Psoas muscle (tissue), 8 donors: ENCODE data around the gene LYL1. TPM values are rescaled to one million over a fixed set of nuclear protein-coding genes. Genes with fewer than 3 reads are reported as not detected.

ENCODE experiments used
- ATAC-seq, 4 donors: fragments of 200-7000 bp; cut with Tn5 transposase; one replicate each; pipeline ENCODE4 v1.9.1; 2020; ENCODE audit warnings: moderate library complexity in 3 of 4, mild to moderate bottlenecking in 2 of 4
- DNase-seq, 2 donors: peaks; one replicate each; pipeline ENCODE4 v3.0.0-alpha.2; 2020
- H3K27ac ChIP-seq: fragments of 200-600 bp; one replicate; pipeline ENCODE4 v1.8.0; 2022
- H3K27me3 ChIP-seq, 3 donors: fragments of 200-600 bp in 1 of 3; one replicate each; pipeline versions ENCODE4 v1.6.1 to v1.8.0; 2013 to 2022; ENCODE audit warnings: low read length in 2 of 3, mild to moderate bottlenecking in 2 of 3, moderate library complexity in 1 of 3; ENCODE audit not compliant: insufficient read depth in 3 of 3
- H3K36me3 ChIP-seq, 2 donors: fragments of 200-600 bp in 1 of 2; one replicate each; pipeline versions ENCODE4 v1.6.1 to v1.8.0; 2013 to 2022; ENCODE audit warnings: low read depth in 1 of 2, mild to moderate bottlenecking in 1 of 2, moderate library complexity in 1 of 2; ENCODE audit not compliant: insufficient read depth in 1 of 2
- H3K4me1 ChIP-seq: fragments of 200-600 bp; one replicate; pipeline ENCODE4 v1.8.0; 2022
- H3K4me3 ChIP-seq: fragments of 200-600 bp; one replicate; pipeline ENCODE4 v1.8.0; 2022; ENCODE audit warnings: mild to moderate bottlenecking
- H3K9me3 ChIP-seq: fragments of 200-600 bp; one replicate; pipeline ENCODE4 v1.8.0; 2022
- CTCF ChIP-seq: fragments of 200-600 bp; IDR thresholded peaks from one replicate; pipeline ENCODE4 v1.8.0; 2022; ENCODE audit warnings: antibody characterized with exemption
- WGBS, 3 donors: extraction: QIAGEN DNeasy Blood & Tissue Kit; methylation state at CpG; one replicate each; pipeline versions ENCODE4 v1.1.6 to v1.1.7; 2013; 5-methylcytosine and 5-hydroxymethylcytosine counted together
- intact Hi-C, 2 donors: fragments of 100-400 bp; cut with DNase I; formaldehyde crosslinking; loops; one replicate each; pipeline versions ENCODE4 v1.11.0 to v1.14.2; 2022
- polyA plus RNA-seq, 3 donors: library from polyadenylated mRNA; stranded (reverse); fragments of 200-250 nt; gene quantifications; one replicate each; pipeline ENCODE4 v1.2.3, GENCODE V29; 2013
- total RNA-seq, 4 donors: library from RNA; stranded (reverse); fragmentation: NEBNext Ultra II Directional in 2 of 4; extraction: Animal tissue kit (Norgen Biotek cat#: 25700) in 2 of 4; gene quantifications; one replicate each; pipeline versions ENCODE4 v1.2.1 to v1.2.4, GENCODE V29; 2021 to 2023
- donor health status: healthy with polysubstance abuse.
- donor health status: DM: no; HTN: no; CAD: no; lungs with moderate emphysema.
- donor health status: Bipolar disorder and iron deficiency.
- donor health status: healthy.
- donor health status: DM: yes; HTN: yes; CAD: no.
- donor health status: DM: no; HTN: no; CAD: no.
- donor health status: DM: no; HTN: no; CAD: no.
- donor health status: DM: yes; HTN: yes; CAD: no.

LYL1 gene
- total and polyA plus RNA-seq, 7 donors: 1.1 to 4.6 (median 2.7) TPM

- ATAC-seq (peak in 1 of 4 donors; percentile 5), DNase-seq (no peak)
- no peak for TF ChIP-seq CTCF
- Histone ChIP-seq H3K4me1 (peaks cover 50% of the 10 kb centered on the region), H3K27ac (peak overlapping the region; percentile 71), H3K36me3 (peaks cover 0 to 52% of the 10 kb centered on the region in 2 donors), H3K27me3 (no peaks in the 10 kb centered on the region), H3K4me3 (no peak overlapping the region), H3K9me3 (no peaks in the 10 kb centered on the region)
- intact Hi-C loops: no loop called here
- WGBS, 3 donors: 39 to 49% (median 45%) methylated on average over 6 of the region's 6 CpGs
Observed at GRCh38 chr19:13076787-13077186, 25.9 kb downstream of the LYL1 start.

GRCh38 chr19:13076320-13076719, 26.3 kb downstream of the LYL1 start:
- peak overlapping the region; percentile 71 for H3K27ac ChIP-seq
- intact Hi-C loops: no loop called here
- no peaks in the 10 kb centered on the region for H3K27me3 ChIP-seq
- H3K9me3 ChIP-seq: no peaks in the 10 kb centered on the region
- DNase-seq: no peak
- peaks cover 0 to 48% of the 10 kb centered on the region in 2 donors for H3K36me3 ChIP-seq
- H3K4me3 ChIP-seq: no peak overlapping the region
- ATAC-seq: no peak
- 45 to 61% (median 50%) methylated on average over 8 of the region's 8 CpGs for whole genome bisulfite sequencing, 3 donors
- no peak for TF ChIP-seq CTCF
- H3K4me1 ChIP-seq: peaks cover 54% of the 10 kb centered on the region

- peaks cover 69% of the 10 kb centered on the region for H3K4me1 ChIP-seq
- H3K36me3 ChIP-seq: peaks cover 0 to 34% of the 10 kb centered on the region in 2 donors
- DNase-seq (no peak), ATAC-seq (no peak)
- no peaks in the 10 kb centered on the region for H3K27me3 ChIP-seq
- no peak for TF ChIP-seq CTCF
- H3K27ac ChIP-seq: no peak overlapping the region
- intact Hi-C loops: no loop called here
- H3K4me3 ChIP-seq: no peak overlapping the region
- WGBS, 3 donors: 62 to 76% (median 68%) methylated on average over 4 of the region's 4 CpGs
- H3K9me3 ChIP-seq: no peaks in the 10 kb centered on the region
Observed at GRCh38 chr19:13074378-13074777, 28.3 kb downstream of the LYL1 start.

- DNase-seq: no peak
- Histone ChIP-seq H3K36me3 (peaks cover 0 to 34% of the 10 kb centered on the region in 2 donors), H3K4me1 (peaks cover 69% of the 10 kb centered on the region), H3K27me3 (no peaks in the 10 kb centered on the region), H3K27ac (peak overlapping the region; percentile 90), H3K4me3 (no peak overlapping the region), H3K9me3 (no peaks in the 10 kb centered on the region)
- no peak for ATAC-seq
- 82 to 87% (median 84%) methylated on average over 5 of the region's 5 CpGs for WGBS, 3 donors
- TF ChIP-seq CTCF: no peak
- intact Hi-C loops: no loop called here
Observed at GRCh38 chr19:13073263-13073662, 29.4 kb downstream of the LYL1 start.

GRCh38 chr19:13072188-13072908, 30.3 kb downstream of the LYL1 start:
- H3K27me3 ChIP-seq: no peaks in the 10 kb centered on the region
- H3K9me3 ChIP-seq: no peaks in the 10 kb centered on the region
- no peak for DNase-seq
- WGBS, 3 donors: 58 to 72% (median 65%) methylated on average over 9 of the region's 9 CpGs
- no peak overlapping the region for H3K4me3 ChIP-seq
- peak overlapping the region; percentile 90 for H3K27ac ChIP-seq
- no peak for TF ChIP-seq CTCF
- H3K4me1 ChIP-seq: peaks cover 68% of the 10 kb centered on the region
- ATAC-seq: no peak
- H3K36me3 ChIP-seq: peaks cover 0 to 34% of the 10 kb centered on the region in 2 donors
- intact Hi-C loops: no loop called here
